Measurements from ENCODE around the gene RPTOR.

The RPTOR gene

DNA sequence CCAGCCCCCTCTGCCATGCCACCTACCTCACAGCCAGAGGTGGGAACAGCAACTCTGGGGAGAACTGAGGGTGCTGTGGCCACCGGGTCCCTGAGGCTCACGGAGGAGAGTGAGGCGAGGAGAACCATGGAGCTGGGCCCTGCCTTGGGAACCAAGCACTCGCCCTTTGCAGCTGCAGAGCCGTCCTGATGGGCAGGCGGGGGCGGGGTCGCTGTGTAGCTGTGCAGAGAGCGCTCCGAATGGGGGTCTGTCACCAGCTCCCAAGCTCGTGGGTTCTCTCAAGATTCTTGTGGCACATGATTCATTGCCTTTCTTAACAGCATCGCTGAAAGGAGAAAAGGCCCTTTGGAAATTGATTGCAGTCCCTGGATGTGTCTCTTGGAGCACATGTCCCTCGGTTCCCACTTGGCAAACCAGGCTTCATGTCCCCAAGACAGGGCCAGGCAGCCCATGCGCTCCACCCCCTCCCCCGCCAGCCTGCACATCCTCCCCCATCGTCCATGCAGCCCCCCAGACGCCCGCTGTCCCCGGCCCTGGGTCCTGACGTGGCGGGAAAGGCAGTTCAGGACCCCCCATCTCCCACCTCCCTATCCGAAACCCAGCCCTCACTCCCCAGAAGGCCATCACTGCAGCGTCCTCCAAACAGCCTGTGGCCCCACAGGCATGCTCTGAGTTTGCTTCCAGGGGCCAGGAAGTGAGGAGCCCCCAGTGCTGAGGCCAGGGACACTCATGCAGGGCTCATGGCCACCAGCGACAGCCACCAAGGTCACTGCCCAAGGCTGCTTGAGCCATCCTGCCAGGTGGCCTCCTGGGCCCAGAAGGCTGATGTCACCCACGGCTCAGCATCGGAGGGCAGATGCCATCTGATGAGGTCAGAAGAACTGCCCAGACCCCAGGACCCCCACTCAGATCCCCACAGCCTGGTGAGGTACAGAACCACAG is 426.4 kb downstream of the RPTOR start:
- Histone ChIP-seq H3K4me3 (ENCODE audit: low read depth, low read length) (no peak overlapping the region), H3K27ac (ENCODE audit: extremely low read depth, low read depth, low read length) (no peak overlapping the region), H3K4me1 (ENCODE audit: control insufficient read depth, insufficient read depth, low read length) (no peaks in the 10 kb centered on the region), H3K9me3 (ENCODE audit: control insufficient read depth, insufficient read depth, low read depth, low read length) (no peaks in the 10 kb centered on the region), H3K36me3 (ENCODE audit: control insufficient read depth in 2 of 2, insufficient read depth in 1 of 2, low read length in 2 of 2) (no peaks in the 10 kb centered on the region)
- ChIA-PET CTCF (interaction anchor here (0.7 to 1.8 kb wide), 6 partner anchors 10 to 670 kb away, joined by 3 to 14 read pairs (median 4); no protein-coding TSS in a partner anchor), POLR2A (no interaction called here)
- TF ChIP-seq SCRT2 (tag by site-specific recombination; IDR thresholded peaks at IDR 0.05) = no peak
- TF ChIP-seq, protein P1, sequence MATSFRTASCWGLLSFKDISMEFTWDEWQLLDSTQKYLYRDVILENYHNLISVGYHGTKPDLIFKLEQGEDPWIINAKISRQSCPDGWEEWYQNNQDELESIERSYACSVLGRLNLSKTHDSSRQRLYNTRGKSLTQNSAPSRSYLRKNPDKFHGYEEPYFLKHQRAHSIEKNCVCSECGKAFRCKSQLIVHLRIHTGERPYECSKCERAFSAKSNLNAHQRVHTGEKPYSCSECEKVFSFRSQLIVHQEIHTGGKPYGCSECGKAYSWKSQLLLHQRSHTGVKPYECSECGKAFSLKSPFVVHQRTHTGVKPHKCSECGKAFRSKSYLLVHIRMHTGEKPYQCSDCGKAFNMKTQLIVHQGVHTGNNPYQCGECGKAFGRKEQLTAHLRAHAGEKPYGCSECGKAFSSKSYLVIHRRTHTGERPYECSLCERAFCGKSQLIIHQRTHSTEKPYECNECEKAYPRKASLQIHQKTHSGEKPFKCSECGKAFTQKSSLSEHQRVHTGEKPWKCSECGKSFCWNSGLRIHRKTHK (tag by site-specific recombination; IDR thresholded peaks at IDR 0.05) = no peak
- TF ChIP-seq ZNF544 (tag by site-specific recombination; IDR thresholded peaks at IDR 0.05) = no peak
- no peak for TF ChIP-seq YY1 (tag by site-specific recombination; IDR thresholded peaks at IDR 0.05)
- no peak for TF ChIP-seq ZFP69B (tag by site-specific recombination; IDR thresholded peaks at IDR 0.05)
- no peak for TF ChIP-seq ZNF202 (tag by site-specific recombination; IDR thresholded peaks at IDR 0.05; ENCODE audit: borderline replicate concordance)
- TF ChIP-seq ZNF792 (tag by site-specific recombination; IDR thresholded peaks at IDR 0.05) = no peak
- no peak for TF ChIP-seq ZNF510 (tag by site-specific recombination; IDR thresholded peaks at IDR 0.05; ENCODE audit: insufficient replicate concordance)
- TF ChIP-seq, protein P2, sequence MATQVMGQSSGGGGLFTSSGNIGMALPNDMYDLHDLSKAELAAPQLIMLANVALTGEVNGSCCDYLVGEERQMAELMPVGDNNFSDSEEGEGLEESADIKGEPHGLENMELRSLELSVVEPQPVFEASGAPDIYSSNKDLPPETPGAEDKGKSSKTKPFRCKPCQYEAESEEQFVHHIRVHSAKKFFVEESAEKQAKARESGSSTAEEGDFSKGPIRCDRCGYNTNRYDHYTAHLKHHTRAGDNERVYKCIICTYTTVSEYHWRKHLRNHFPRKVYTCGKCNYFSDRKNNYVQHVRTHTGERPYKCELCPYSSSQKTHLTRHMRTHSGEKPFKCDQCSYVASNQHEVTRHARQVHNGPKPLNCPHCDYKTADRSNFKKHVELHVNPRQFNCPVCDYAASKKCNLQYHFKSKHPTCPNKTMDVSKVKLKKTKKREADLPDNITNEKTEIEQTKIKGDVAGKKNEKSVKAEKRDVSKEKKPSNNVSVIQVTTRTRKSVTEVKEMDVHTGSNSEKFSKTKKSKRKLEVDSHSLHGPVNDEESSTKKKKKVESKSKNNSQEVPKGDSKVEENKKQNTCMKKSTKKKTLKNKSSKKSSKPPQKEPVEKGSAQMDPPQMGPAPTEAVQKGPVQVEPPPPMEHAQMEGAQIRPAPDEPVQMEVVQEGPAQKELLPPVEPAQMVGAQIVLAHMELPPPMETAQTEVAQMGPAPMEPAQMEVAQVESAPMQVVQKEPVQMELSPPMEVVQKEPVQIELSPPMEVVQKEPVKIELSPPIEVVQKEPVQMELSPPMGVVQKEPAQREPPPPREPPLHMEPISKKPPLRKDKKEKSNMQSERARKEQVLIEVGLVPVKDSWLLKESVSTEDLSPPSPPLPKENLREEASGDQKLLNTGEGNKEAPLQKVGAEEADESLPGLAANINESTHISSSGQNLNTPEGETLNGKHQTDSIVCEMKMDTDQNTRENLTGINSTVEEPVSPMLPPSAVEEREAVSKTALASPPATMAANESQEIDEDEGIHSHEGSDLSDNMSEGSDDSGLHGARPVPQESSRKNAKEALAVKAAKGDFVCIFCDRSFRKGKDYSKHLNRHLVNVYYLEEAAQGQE (tag by site-specific recombination; IDR thresholded peaks at IDR 0.05) = no peak
- TF ChIP-seq SP7 (tag by site-specific recombination; IDR thresholded peaks at IDR 0.05) = no peak
- TF ChIP-seq, protein P3, sequence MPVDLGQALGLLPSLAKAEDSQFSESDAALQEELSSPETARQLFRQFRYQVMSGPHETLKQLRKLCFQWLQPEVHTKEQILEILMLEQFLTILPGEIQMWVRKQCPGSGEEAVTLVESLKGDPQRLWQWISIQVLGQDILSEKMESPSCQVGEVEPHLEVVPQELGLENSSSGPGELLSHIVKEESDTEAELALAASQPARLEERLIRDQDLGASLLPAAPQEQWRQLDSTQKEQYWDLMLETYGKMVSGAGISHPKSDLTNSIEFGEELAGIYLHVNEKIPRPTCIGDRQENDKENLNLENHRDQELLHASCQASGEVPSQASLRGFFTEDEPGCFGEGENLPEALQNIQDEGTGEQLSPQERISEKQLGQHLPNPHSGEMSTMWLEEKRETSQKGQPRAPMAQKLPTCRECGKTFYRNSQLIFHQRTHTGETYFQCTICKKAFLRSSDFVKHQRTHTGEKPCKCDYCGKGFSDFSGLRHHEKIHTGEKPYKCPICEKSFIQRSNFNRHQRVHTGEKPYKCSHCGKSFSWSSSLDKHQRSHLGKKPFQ (tag by site-specific recombination; IDR thresholded peaks at IDR 0.05) = no peak
- TF ChIP-seq OSR2 (tag by site-specific recombination; IDR thresholded peaks at IDR 0.05) = no peak
- TF ChIP-seq ZNF610 (tag by site-specific recombination; IDR thresholded peaks at IDR 0.05; ENCODE audit: borderline replicate concordance) = no peak
- TF ChIP-seq KLF9 (tag by site-specific recombination; IDR thresholded peaks at IDR 0.05; ENCODE audit: low read depth) = no peak
- TF ChIP-seq, protein P4, sequence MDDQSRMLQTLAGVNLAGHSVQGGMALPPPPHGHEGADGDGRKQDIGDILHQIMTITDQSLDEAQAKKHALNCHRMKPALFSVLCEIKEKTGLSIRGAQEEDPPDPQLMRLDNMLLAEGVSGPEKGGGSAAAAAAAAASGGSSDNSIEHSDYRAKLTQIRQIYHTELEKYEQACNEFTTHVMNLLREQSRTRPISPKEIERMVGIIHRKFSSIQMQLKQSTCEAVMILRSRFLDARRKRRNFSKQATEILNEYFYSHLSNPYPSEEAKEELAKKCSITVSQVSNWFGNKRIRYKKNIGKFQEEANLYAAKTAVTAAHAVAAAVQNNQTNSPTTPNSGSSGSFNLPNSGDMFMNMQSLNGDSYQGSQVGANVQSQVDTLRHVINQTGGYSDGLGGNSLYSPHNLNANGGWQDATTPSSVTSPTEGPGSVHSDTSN (CRISPR knock-in tag; IDR thresholded peaks at IDR 0.05) = no peak
- no peak for TF ChIP-seq GLIS1 (tag by site-specific recombination; IDR thresholded peaks at IDR 0.05)
- TF ChIP-seq ZNF433 (tag by site-specific recombination; IDR thresholded peaks at IDR 0.05; ENCODE audit: low read depth) = no peak
- TF ChIP-seq ZNF175 (tag by site-specific recombination; IDR thresholded peaks at IDR 0.05) = no peak
- TF ChIP-seq ZNF623 (tag by site-specific recombination; IDR thresholded peaks at IDR 0.05) = no peak
- TF ChIP-seq ZSCAN30 (tag by site-specific recombination; IDR thresholded peaks at IDR 0.05) = no peak
